AG09319 (cell line): ENCODE measurements around the gene ANP32A.
A peak's percentile ranks its signal among the peaks of the same experiment; 100 is the strongest.

Experiments used
- DNase-seq: peaks from one replicate; pipeline ENCODE4 v3.0.0-alpha.2; 2010; ENCODE audit warnings: low read depth; ENCODE audit errors: extremely low read depth
- CTCF ChIP-seq: IDR thresholded peaks from 2 replicates; pipeline ENCODE4 v1.5.1; 2011; ENCODE audit warnings: low read depth, mild to moderate bottlenecking, inconsistent platforms, low read length, moderate library complexity

ANP32A gene

GRCh38 chr15:68830141-68830785, 9.6 kb upstream of the ANP32A start:
- DNase-seq = no peak
- TF ChIP-seq CTCF = no peak

DNA sequence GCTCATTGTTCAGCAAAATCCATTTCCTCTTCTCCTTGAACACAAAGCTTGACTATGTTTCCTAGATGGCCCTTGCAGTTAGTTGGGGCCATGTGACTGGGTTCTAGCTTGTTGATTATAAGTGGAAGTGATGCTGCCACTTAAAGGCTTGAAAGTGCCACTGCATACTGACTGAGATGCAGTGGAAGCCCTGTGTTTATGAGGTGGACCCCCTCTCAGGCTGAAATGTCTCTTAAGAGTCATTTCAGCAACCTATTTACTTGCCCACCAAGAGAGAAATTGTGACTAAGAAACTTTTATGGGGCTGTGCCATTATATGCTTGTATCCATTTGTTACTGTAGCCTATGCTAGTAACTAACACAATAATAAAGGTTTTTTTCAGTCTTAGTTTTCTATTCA, 8.4 kb upstream of the ANP32A start:
- TF ChIP-seq CTCF = peak; percentile 9; the same call in 1 of the 2 replicates
- no peak for DNase-seq

DNA sequence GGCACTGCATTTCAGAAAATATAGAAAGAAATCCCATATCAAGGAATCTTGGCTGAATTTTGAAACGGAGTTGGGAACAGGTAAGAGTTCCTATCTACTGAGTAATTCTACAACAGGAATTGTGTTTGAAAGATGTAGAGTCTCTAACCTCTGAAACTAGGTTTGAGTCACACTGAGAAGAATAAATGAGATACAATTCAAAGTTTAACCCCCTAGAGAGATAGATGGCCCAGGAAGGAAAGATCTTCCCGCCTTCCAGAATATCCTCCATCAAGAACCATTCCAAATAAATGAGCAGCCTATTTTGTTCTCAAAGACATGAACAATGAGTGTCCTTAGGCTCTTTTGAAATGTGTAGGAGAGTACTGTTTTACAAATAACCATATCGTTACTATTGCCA, 2.9 kb upstream of the ANP32A start:
- DNase-seq = no peak
- TF ChIP-seq CTCF = no peak

GRCh38 chr15:68822818-68823217, 2.1 kb upstream of the ANP32A start:
- DNase-seq = no peak
- no peak for TF ChIP-seq CTCF

DNA sequence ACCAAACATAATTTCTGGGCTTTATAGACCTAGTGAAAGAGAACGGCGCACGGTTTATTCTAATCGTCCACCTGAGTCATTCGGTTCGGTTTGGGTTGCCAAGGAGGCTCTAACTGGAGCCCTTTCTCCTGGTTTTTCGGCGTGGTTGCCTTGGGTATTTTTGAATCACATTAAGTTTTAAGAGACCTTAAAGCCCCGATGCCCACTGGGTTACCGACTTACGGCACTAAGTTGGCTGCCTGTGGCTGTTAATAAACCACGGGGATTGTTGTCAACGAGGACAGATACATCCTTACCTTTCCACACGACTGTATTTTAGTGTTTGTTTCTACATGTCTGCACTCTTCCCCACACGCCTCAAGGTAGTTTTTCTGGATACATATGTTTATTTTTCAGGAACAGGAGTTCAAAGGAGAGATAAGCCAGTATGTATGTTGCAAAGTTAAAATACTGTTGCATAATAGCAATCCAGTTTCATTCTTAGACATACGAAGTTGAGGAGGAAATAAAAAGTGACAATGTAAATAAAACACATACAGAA, 1.2 kb upstream of the ANP32A start:
- DNase-seq = no peak
- no peak for TF ChIP-seq CTCF

DNA sequence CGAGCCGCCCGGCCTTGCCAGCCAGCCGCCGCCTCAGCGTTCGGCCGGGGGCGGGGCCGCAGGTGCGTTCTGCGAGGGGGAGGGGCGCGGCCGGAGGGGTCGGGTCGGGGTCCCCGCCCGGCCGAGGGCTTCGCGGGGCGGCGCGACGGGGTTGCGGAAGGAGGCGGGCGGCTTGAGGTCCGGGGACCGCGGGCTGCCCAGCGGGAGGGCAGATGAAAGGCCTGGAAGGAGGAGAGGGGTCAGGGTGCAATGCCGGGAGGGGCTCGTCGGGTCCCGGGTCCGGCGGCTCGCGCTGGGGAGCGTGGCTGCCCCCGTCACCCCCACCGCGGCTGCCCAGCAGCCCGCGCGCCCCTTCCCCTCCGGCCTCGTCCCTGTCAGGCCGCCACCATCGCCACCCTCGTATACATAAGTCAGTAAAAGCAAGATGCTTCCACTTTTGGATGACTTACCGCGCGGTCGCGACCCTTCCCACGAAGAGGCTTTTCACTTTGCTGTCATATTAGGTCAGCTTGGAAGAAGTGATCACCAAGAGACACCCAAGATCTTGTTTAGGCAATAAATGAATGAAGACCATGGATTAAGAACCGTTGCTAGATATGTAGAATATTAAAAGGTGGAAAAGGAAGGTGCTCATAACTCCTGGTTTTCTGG, 620 bp upstream of the ANP32A start:
- no peak for TF ChIP-seq CTCF
- DNase-seq = no peak

DNA sequence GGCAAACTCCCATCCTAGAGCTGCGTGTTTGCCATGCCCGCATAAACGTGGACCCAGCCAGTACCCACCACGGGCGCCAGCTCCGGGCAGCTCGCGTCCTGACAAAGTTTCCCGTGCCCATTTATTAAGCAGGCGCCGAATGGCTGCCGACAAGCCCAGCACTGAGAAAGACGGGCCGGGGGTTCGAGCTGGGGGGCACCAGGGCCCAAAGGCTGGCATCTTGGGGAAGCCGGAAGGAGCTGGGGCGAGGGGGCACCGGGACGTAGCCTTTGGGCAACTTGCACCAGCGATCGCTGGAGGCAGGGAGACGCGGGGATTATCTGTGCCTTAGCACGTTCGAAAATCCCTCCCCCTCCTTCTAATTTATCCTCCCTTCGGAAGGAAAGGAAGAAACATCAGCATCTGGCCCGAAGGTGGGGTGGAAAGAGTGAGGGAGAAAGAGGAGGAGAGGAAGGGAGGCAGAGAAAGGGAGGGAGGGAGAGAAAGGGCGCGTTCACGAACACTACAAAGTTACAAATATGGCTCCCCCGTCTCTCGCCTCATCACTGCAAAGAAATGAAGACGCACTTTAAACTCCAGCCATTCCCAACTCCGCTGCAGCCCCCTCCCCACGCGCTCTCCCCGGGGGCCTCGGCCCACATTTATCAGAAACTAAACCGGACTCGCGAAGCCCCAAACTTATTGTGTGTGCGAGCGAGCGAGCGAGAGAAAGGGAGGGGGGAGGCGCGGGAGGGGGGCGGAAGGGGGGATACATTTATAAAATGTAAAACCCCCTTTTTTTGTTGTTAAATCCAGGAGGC, 1.0 kb downstream of the ANP32A start:
- TF ChIP-seq CTCF = no peak
- DNase-seq = no peak
